K562 (cell line): ENCODE data around the gene SMAD7. TPM values are rescaled to one million over a fixed set of nuclear protein-coding genes. Genes with fewer than 3 reads are reported as not detected.

Experiments used
- ELF1 ChIP-seq: fragments of 200-800 bp; sonication (Bioruptor generic); IDR thresholded peaks from 2 replicates; pipeline ENCODE4 v1.6.1; 2016; ENCODE audit warnings: missing genetic modification characterization, missing compliant biosample characterization
- EZH2 ChIP-seq: IDR thresholded peaks from 2 replicates; pipeline ENCODE4 v1.6.1; 2012; ENCODE audit warnings: low read depth, mild to moderate bottlenecking, inconsistent platforms, low read length, borderline replicate concordance
- FUS ChIP-seq: fragments of 200-400 bp; formaldehyde crosslinking; optimal IDR thresholded peaks from 2 replicates; pipeline ENCODE3; 2017; ENCODE audit warnings: low read depth, low read length
- MAFF ChIP-seq: IDR thresholded peaks from 2 replicates; pipeline ENCODE4 v1.6.1; 2012; ENCODE audit warnings: low read length, improper control_type of control experiment
- NFIX ChIP-seq: fragments of 250-450 bp; sonication (Bioruptor Pico); IDR thresholded peaks from 2 replicates; pipeline ENCODE4 v1.4.0; 2020; ENCODE audit warnings: low read depth, mild to moderate bottlenecking, moderate library complexity
- PURB ChIP-seq: sonication (generic); formaldehyde crosslinking; IDR thresholded peaks from 2 replicates; pipeline ENCODE4 v1.9.0; 2021; ENCODE audit warnings: low read depth, mild to moderate bottlenecking, missing genetic modification reagents
- SIRT6 ChIP-seq: IDR thresholded peaks from one replicate; pipeline ENCODE4 v1.6.1; 2012; ENCODE audit warnings: low read depth, mild to moderate bottlenecking, control low read depth, inconsistent platforms, low read length, moderate library complexity
- SLC30A9 ChIP-seq: fragments of 250-450 bp; sonication (Bioruptor Pico); IDR thresholded peaks from 2 replicates; pipeline ENCODE4 v1.8.0; 2022; ENCODE audit warnings: mild to moderate bottlenecking, moderate library complexity
- SRSF3 ChIP-seq: fragments of 200-400 bp; formaldehyde crosslinking; IDR thresholded peaks from 2 replicates; pipeline ENCODE4 v1.6.1; 2016; ENCODE audit warnings: mild to moderate bottlenecking, low read length, moderate library complexity; ENCODE audit not compliant: insufficient read depth
- ZFX ChIP-seq: sonication (generic); formaldehyde crosslinking; IDR thresholded peaks from 2 replicates; pipeline ENCODE4 v1.8.0; 2022; ENCODE audit warnings: mild to moderate bottlenecking, missing genetic modification reagents, moderate library complexity
- polyA plus RNA-seq, 8 experiments: library from polyadenylated mRNA; depleted of rRNA in 4 of 8; stranded (reverse) in 5 of 8; unstranded in 3 of 8; fragments of >200 nt; fragmentation: Nextera tagmentation in 2 of 8; fragmentation: Illumina TruSeq in 1 of 8; extraction: Ambion mirVana in 2 of 8; extraction: Trizol in 1 of 8; gene quantifications; 2 replicates each; pipeline versions ENCODE4 v1.2.1 to v1.2.3, GENCODE V29; 2011 to 2014; ENCODE audit warnings: inconsistent platforms in 1 of 8, missing spikeins in 1 of 8
- total RNA-seq, 7 experiments: library from RNA; depleted of rRNA in 6 of 7; stranded (reverse); fragments of >200 nt in 6 of 7; fragmentation: Illumina TruSeq in 2 of 7; extraction: Trizol in 2 of 7; gene quantifications; 2 replicates each; pipeline versions ENCODE4 v1.2.1 to v1.2.3, GENCODE V29; 2011 to 2021; ENCODE audit warnings: low replicate concordance in 1 of 7
- TF ChIP-seq, protein P1 (sequence below), 2 experiments: fragments of 450-650 bp; formaldehyde crosslinking in 1 of 2; IDR thresholded peaks; 2 replicates each; pipeline versions ENCODE4 v1.4.0 to v1.6.1; 2014 to 2020; ENCODE audit warnings: mild to moderate bottlenecking in 2 of 2, borderline replicate concordance in 1 of 2, low read depth in 1 of 2
- TF ChIP-seq, protein P2 (sequence below): fragments of 200-400 bp; formaldehyde crosslinking; IDR thresholded peaks from 2 replicates; pipeline ENCODE4 v1.6.1; 2017; ENCODE audit warnings: mild to moderate bottlenecking, low read depth, low read length, moderate library complexity
- TF ChIP-seq, protein P3 (sequence below): sonication (generic); formaldehyde crosslinking; IDR thresholded peaks from 2 replicates; pipeline ENCODE4 v1.9.0; 2022; ENCODE audit warnings: mild to moderate bottlenecking, missing genetic modification reagents

The SMAD7 gene
- total and polyA plus RNA-seq, 9 of the 15 experiments (the other 6 are each of a cell fraction or from before 2014, with no cell fraction given) = 0.13 to 3.0 (median 1.6) TPM

DNA sequence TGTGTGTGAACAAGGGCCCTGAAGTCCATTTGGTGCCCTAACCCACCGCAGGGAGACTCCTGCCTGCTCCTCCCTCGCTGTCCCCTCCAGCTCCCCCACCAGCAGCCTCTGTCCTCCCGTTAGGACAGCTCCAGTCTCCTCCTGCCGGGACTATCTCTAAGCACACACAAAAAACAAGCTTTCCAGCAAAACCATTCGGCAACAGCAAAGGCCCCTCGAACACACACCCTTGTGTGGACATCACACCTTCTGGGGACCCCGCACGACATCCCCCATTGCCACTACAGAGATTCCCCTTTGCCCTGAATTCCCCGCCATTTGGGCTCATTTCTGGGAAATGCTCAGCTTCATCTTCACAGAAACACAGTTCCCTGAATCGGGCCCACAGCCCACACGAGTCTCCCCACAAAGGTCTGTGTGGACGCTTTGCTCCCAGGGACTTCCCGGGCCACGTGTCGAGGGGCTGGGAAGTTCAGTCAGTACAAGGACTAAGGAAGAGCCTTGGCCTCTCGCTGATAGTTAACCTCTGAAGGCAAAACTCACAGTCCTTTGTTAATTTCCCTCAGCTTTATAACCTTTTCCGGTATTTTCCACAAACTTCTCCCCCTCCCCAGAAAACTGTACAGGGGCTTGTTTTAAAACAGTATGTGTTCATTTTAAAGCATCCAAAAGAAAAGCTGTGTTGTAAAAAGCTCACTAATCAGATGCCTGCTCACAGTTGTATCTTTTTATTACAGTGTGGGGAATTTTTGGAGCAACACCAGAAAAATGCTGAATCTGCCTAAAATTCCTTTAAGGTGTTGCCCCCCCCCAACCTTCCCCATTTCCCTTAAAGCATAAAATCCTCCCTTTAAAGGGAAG is 25.9 kb downstream of the SMAD7 start (continued):
- TF ChIP-seq, protein P1, sequence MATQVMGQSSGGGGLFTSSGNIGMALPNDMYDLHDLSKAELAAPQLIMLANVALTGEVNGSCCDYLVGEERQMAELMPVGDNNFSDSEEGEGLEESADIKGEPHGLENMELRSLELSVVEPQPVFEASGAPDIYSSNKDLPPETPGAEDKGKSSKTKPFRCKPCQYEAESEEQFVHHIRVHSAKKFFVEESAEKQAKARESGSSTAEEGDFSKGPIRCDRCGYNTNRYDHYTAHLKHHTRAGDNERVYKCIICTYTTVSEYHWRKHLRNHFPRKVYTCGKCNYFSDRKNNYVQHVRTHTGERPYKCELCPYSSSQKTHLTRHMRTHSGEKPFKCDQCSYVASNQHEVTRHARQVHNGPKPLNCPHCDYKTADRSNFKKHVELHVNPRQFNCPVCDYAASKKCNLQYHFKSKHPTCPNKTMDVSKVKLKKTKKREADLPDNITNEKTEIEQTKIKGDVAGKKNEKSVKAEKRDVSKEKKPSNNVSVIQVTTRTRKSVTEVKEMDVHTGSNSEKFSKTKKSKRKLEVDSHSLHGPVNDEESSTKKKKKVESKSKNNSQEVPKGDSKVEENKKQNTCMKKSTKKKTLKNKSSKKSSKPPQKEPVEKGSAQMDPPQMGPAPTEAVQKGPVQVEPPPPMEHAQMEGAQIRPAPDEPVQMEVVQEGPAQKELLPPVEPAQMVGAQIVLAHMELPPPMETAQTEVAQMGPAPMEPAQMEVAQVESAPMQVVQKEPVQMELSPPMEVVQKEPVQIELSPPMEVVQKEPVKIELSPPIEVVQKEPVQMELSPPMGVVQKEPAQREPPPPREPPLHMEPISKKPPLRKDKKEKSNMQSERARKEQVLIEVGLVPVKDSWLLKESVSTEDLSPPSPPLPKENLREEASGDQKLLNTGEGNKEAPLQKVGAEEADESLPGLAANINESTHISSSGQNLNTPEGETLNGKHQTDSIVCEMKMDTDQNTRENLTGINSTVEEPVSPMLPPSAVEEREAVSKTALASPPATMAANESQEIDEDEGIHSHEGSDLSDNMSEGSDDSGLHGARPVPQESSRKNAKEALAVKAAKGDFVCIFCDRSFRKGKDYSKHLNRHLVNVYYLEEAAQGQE (IDR thresholded peaks at IDR 0.05; ENCODE audit: borderline replicate concordance) = 0 out of 2 replicates have a peak, but pooled peaks have one; percentile 9
- TF ChIP-seq, protein P1 (CRISPR knock-in tag; IDR thresholded peaks at IDR 0.05; ENCODE audit: low read depth) = no peak
- TF ChIP-seq, protein P2, sequence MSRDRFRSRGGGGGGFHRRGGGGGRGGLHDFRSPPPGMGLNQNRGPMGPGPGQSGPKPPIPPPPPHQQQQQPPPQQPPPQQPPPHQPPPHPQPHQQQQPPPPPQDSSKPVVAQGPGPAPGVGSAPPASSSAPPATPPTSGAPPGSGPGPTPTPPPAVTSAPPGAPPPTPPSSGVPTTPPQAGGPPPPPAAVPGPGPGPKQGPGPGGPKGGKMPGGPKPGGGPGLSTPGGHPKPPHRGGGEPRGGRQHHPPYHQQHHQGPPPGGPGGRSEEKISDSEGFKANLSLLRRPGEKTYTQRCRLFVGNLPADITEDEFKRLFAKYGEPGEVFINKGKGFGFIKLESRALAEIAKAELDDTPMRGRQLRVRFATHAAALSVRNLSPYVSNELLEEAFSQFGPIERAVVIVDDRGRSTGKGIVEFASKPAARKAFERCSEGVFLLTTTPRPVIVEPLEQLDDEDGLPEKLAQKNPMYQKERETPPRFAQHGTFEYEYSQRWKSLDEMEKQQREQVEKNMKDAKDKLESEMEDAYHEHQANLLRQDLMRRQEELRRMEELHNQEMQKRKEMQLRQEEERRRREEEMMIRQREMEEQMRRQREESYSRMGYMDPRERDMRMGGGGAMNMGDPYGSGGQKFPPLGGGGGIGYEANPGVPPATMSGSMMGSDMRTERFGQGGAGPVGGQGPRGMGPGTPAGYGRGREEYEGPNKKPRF = no peak
- TF ChIP-seq MAFF (peak; percentile 41), ZFX (CRISPR knock-in tag) (peak; percentile 22; the same call in 1 of the 2 replicates), PURB (CRISPR knock-in tag) (no peak), EZH2 (no peak), SLC30A9 (CRISPR knock-in tag) (no peak), NFIX (CRISPR knock-in tag) (no peak), SIRT6 (no peak), FUS (no peak), ELF1 (tag) (no peak), SRSF3 (no peak)
- TF ChIP-seq, protein P3, sequence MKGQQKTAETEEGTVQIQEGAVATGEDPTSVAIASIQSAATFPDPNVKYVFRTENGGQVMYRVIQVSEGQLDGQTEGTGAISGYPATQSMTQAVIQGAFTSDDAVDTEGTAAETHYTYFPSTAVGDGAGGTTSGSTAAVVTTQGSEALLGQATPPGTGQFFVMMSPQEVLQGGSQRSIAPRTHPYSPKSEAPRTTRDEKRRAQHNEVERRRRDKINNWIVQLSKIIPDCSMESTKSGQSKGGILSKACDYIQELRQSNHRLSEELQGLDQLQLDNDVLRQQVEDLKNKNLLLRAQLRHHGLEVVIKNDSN (CRISPR knock-in tag) = no peak
